ENCODE results near the gene HSF2. TPM values are rescaled to one million over a fixed set of nuclear protein-coding genes. Genes with fewer than 3 reads are reported as not detected.

HSF2 gene
- total RNA-seq, 1 experiment from 2014 or later, result 10.6 TPM

- DNase-seq (ENCODE audit: low spot score) (no peak), ATAC-seq (no peak)
- ChIA-PET CTCF (no interaction called here), POLR2A (no interaction called here)
- Mint-ChIP-seq H3K4me1 (no peaks in the 10 kb centered on the region), H3K9me3 (no peaks in the 10 kb centered on the region), H3K27me3 (ENCODE audit: low read depth) (no peaks in the 10 kb centered on the region), H3K27ac (no peak overlapping the region), H3K4me3 (no peak overlapping the region), H3K36me3 (peaks cover 14% of the 10 kb centered on the region)
- TF ChIP-seq ATF6 (CRISPR knock-in tag; IDR thresholded peaks at IDR 0.05), result no peak
- no peak for TF ChIP-seq ZNF423 (CRISPR knock-in tag; IDR thresholded peaks at IDR 0.05)
- no peak for TF ChIP-seq NFATC4 (CRISPR knock-in tag; IDR thresholded peaks at IDR 0.05)
- no peak for TF ChIP-seq CBFB (CRISPR knock-in tag; IDR thresholded peaks at IDR 0.05; ENCODE audit: low read depth)
- TF ChIP-seq GRHL2 (CRISPR knock-in tag; IDR thresholded peaks at IDR 0.05; ENCODE audit: insufficient replicate concordance, severe bottlenecking), result no peak
- TF ChIP-seq OVOL2 (CRISPR knock-in tag; IDR thresholded peaks at IDR 0.05; ENCODE audit: borderline replicate concordance), result no peak
- no peak for TF ChIP-seq TCF7 (CRISPR knock-in tag; IDR thresholded peaks at IDR 0.05; ENCODE audit: low read depth)
- no peak for TF ChIP-seq NR2C2 (CRISPR knock-in tag; IDR thresholded peaks at IDR 0.05)
- TF ChIP-seq CREB1 (CRISPR knock-in tag; IDR thresholded peaks at IDR 0.05), result no peak
- no peak for TF ChIP-seq SMAD4 (CRISPR knock-in tag; IDR thresholded peaks at IDR 0.05)
- no peak for TF ChIP-seq TEAD4 (CRISPR knock-in tag; IDR thresholded peaks at IDR 0.05)
- TF ChIP-seq ZNF532 (CRISPR knock-in tag; IDR thresholded peaks at IDR 0.05; ENCODE audit: borderline replicate concordance), result no peak
- no peak for TF ChIP-seq ATF2 (CRISPR knock-in tag; IDR thresholded peaks at IDR 0.05; ENCODE audit: borderline replicate concordance, low read depth)
- no peak for TF ChIP-seq AR (CRISPR knock-in tag; IDR thresholded peaks at IDR 0.05)
- TF ChIP-seq RORB (CRISPR knock-in tag; IDR thresholded peaks at IDR 0.05), result no peak
- no peak for TF ChIP-seq NR3C1 (CRISPR knock-in tag; conservative IDR thresholded peaks at IDR 0.05; ENCODE audit: low read depth)
- TF ChIP-seq HMGA2 (CRISPR knock-in tag; IDR thresholded peaks at IDR 0.05), result no peak
- no peak for TF ChIP-seq NFYB (CRISPR knock-in tag; conservative IDR thresholded peaks at IDR 0.05; ENCODE audit: low read depth)
- no peak for TF ChIP-seq E2F1 (CRISPR knock-in tag; IDR thresholded peaks at IDR 0.05)
- TF ChIP-seq ZBTB21 (CRISPR knock-in tag; IDR thresholded peaks at IDR 0.05; ENCODE audit: borderline replicate concordance), result no peak
These were observed 29.9 kb downstream of the HSF2 start for GRCh38 chr6:122429323-122429722.
